ENCODE measurements around the gene MMS19.

Gene MMS19

GRCh38 chr10:97412891-97413304, 85.3 kb downstream of the MMS19 start:
- DNase-seq = no peak

DNA sequence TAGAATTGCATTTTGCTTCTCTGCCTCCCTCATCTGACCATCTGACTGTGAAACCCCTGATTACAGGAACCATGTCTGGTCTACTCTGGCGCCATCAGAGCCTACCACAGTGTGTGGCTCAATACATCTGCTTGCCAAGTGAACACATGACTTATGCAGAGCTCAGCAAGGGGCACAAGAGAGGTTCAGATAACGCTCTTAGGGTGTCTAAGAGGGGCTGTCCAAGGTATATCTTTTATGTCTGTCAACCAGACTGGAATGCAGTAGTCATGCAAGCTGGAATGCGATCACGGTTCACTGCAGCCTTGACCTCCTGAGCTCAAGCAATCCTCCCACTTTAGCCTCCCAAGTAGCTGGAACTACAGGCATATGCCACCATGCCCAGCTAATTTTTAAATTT, 86.8 kb downstream of the MMS19 start:
- no peak for DNase-seq

- DNase-seq = no peak
These were observed 89.7 kb downstream of the MMS19 start for GRCh38 chr10:97408496-97408992.
